HuH-7 (cell line): ENCODE results near the gene HINFP.

Experiments
- DNase-seq: peaks from one replicate; pipeline ENCODE4 v3.0.0; 2011; ENCODE audit warnings: low spot score

Gene HINFP, protein sequence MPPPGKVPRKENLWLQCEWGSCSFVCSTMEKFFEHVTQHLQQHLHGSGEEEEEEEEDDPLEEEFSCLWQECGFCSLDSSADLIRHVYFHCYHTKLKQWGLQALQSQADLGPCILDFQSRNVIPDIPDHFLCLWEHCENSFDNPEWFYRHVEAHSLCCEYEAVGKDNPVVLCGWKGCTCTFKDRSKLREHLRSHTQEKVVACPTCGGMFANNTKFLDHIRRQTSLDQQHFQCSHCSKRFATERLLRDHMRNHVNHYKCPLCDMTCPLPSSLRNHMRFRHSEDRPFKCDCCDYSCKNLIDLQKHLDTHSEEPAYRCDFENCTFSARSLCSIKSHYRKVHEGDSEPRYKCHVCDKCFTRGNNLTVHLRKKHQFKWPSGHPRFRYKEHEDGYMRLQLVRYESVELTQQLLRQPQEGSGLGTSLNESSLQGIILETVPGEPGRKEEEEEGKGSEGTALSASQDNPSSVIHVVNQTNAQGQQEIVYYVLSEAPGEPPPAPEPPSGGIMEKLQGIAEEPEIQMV

DNA sequence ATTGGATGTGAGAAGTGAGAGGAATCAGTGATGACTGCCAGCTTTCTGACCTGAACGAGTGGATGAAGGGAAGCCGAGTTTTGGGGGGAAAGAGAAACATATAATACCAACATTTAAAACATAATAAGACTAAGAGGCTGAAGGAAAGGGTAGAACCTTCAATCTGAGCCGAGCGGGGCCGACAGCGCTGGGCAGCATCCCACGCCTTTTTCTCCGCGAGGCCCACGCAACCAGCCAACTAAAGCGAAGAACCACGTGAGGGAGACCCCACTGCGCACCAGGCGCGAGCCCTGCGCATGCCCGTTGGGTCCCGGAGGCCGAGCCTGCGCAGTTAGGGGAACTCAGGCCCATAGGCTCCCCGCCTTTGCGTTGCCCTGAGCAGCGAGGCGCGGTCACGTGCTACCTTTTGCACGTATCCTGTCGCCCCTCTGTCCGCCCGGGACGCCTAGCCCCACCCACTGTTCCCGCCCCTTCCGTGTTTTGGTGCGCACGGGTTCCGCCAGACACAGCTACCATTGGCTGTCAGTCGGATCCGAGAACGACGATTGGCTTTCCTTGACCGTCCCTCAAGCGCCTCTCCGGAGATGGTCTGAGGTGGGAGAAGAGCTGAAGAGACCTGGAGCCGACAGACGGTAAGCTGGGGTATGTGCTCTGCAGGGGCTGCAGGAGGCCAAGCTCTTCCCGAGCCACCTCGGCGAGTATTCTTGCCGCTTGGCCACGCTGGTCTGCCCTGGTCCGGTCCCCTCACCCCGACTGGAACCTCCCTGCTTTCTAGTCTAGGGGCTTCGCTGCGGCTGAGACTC is at the start of gene HINFP:
TSS of gene HINFP (plus strand) at position 573 of the 803 bp plus-strand sequence. CDS start 5,365 bp downstream, outside the sequence.
- peak; percentile 97 for DNase-seq

DNA sequence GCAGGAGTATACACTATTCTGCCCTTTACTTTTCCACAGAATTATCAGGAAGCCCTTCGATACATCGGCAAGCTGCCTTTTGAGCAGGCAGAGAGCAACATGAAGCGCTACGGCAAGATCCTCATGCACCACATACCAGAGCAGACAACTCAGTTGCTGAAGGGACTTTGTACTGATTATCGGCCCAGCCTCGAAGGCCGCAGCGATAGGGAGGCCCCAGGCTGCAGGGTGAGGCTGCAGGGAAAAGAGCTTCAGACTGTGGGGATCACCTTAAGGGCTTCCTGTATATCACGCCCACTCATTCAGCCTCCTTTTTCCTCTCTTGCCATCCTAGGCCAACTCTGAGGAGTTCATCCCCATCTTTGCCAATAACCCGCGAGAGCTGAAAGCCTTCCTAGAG is 43.5 kb upstream of the HINFP start:
- DNase-seq: no peak

DNA sequence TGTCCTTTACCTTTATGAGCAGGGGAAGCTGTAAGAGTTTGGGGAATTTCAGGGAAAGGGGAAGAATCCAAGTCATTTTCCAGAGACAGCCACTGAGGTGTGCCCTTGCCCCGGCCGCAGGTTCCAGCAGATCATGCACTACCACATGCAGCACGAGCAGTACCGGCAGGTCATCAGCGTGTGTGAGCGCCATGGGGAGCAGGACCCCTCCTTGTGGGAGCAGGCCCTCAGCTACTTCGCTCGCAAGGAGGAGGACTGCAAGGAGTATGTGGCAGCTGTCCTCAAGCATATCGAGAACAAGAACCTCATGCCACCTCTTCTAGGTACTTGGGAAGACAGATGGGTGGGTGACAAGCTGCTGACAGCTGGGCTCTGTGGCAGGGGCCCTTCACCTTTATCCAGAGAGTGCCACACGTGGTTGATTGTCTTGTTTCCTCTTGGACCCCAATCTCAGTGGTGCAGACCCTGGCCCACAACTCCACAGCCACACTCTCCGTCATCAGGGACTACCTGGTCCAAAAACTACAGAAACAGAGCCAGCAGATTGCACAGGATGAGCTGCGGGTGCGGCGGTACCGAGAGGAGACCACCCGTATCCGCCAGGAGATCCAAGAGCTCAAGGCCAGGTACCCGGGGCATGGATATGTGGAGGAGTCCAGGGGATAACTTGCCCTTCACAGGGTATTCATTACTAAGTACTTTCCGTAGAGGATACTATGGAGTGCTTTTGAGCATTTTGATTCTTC is 42.5 kb upstream of the HINFP start:
- no peak for DNase-seq

DNA sequence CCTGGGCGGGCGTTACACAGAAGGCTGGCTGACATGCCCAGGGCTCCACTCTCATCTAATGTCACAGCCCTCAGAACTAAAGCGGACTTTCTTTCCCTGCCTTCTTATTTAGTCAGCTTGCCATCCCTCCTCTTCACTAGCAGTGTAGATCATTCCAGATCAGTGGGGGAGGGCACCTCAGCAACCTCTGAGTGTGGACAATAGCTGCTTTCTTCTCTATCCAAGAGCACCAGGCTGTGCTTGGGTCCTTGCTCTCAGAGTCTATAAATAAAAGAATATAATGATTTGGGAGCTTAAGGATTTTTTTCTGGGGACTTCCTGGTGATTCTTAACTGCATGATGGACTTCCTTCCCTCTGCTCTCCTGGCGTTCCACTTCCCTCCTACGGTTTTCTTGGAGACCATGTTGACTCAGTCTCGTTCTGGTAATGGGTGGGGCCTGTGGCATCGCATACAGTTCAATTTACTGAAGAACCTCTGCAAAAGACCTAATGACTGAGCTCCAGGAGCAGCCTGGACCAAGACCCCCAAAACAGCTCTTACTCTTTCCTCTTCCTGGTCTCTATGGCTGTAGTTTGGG is 39.6 kb upstream of the HINFP start:
- no peak for DNase-seq

DNA sequence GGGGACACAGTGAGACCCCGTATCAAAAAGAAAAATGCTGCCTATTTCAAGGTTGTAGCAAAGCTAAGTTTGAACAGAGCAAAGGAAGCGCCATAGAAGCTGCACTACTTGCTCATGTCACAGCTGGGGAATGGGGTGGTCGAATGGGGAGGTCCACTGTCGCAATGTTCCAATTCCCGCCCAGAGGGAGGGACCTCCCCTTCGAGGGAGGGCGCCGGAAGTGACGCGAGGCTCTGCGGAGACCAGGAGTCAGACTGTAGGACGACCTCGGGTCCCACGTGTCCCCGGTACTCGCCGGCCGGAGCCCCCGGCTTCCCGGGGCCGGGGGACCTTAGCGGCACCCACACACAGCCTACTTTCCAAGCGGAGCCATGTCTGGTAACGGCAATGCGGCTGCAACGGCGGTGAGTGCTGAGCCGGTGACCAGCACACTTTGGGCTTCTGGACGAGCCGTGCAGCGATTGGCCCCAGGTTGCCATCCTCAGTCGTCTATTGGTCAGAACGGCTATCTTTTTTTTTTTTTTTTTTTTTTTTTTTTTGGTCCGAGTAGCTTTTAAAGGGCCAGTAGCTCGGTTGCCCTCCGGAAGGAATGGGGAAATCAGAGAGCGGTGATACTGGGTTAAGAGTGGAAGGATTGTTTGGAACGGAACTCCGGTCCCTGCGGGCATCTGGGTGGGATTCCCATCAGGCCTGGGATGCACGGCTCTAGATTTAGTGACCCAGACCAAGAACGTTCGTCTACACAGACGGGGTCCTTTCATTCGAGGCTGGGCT is 36.5 kb upstream of the HINFP start, which contains the start of gene HMBS:
TSS of gene HMBS (plus strand) at position 219 of the 774 bp plus-strand sequence. CDS start at position 372, 153 bp downstream.
- peak; percentile 90 for DNase-seq

DNA sequence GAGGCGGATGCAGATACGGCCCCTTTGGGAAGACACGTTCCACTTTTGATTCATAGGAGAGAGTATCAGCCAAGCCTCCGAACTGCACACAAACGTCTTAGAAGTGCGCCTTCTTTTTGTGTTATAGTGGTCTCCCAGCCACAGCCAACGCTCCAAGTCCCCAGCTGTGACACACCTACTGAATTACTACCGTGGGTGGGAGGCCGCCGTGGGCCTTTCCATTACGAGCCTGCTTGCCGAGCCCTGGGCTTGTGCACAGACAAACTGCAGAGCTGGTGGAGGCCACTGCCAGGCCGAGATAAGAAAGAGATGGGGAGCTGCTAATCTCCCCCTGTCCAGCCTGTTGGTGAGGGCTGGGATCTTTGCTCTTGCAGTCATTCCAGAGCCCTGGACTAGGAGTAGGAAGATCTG is 35.9 kb upstream of the HINFP start:
- no peak for DNase-seq

DNA sequence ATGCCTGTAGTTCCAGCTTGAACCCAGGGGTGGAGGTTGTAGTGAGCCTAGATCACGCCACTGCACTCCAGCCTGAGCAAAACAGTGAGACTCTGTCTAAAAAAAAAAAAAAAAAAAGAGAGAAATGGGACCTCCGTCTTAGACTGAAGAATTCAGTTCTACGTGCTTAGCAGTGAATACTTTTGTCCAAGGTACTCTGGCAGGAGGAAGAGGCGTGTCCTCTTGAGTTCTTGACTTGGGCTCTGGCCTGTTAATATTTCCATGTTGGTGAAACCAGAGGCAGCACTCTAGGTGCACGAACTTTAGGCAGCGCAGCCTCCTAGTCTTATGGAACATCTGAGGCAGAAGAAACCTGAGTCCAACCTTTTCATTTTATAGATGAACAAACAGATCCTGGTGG is 34.3 kb upstream of the HINFP start:
- no peak for DNase-seq

DNA sequence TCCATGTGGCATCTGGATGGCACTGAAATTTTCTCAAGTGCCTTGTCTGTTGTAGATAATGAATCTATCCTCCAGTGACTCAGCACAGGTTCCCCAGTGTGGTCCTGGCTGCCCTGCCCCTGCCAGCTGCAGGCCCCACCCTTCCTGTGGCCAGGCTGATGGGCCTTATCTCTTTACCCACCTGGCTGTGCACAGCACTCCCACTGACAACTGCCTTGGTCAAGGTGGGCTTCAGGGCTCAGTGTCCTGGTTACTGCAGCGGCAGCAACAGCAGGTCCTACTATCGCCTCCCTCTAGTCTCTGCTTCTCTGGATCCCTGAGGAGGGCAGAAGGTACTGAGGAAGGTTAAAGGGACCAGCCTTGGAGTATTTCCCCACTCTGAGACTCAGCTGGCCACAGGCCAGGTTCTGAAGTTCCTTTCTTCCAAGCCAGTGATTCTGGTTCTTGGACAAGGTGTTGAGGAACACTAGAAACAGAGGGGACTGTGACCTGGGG is 33.6 kb upstream of the HINFP start:
- DNase-seq: no peak

DNA sequence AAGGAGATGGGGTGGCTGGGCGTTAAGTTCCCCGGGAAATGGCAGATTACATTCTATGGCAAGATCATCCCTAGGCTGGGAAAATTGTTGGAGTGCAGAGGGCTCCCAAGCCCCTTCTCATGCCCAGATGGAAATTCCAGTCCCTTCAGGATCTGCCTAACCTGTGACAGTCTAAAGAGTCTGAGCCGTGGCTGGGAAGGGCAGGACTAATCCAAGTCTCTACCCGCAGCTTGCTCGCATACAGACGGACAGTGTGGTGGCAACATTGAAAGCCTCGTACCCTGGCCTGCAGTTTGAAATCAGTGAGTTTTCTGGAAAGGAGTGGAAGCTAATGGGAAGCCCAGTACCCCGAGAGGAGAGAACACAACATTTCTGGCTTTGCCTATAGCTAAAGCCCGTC is 33.0 kb upstream of the HINFP start:
- no peak for DNase-seq

DNA sequence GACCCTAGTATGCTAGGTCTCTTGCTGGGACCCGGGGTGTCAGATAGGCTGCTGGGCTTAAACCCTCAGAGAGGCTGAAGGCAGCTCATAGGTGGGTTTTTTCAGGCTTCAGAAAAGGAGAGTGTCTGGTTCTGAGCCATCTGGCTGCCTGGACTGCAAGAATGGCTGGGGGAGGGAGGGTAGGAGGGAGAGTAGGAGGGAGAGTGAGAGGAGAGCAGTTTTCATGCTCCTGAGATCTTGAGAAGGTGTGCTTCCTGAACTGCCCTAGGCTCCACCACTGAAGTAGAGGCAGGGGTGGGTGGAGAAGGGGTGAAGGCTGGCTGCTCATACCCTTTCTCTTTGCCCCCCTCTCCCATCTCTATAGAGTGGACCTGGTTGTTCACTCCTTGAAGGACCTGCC is 32.1 kb upstream of the HINFP start:
- DNase-seq: no peak

DNA sequence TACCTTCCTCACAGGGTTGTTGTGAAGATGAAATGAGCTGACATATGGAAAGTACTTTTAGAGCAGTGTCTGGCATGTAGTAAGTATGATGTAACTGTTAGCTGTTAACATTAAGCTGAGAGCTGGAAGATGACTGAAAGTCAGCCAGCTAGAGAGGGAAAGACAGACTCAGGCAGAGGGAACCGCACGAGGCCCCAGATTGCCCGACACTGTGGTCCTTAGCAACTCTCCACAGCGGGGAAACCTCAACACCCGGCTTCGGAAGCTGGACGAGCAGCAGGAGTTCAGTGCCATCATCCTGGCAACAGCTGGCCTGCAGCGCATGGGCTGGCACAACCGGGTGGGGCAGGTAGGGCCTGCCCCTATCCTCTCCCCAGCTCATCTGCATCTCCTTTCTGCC is 30.2 kb upstream of the HINFP start:
- DNase-seq: no peak

DNA sequence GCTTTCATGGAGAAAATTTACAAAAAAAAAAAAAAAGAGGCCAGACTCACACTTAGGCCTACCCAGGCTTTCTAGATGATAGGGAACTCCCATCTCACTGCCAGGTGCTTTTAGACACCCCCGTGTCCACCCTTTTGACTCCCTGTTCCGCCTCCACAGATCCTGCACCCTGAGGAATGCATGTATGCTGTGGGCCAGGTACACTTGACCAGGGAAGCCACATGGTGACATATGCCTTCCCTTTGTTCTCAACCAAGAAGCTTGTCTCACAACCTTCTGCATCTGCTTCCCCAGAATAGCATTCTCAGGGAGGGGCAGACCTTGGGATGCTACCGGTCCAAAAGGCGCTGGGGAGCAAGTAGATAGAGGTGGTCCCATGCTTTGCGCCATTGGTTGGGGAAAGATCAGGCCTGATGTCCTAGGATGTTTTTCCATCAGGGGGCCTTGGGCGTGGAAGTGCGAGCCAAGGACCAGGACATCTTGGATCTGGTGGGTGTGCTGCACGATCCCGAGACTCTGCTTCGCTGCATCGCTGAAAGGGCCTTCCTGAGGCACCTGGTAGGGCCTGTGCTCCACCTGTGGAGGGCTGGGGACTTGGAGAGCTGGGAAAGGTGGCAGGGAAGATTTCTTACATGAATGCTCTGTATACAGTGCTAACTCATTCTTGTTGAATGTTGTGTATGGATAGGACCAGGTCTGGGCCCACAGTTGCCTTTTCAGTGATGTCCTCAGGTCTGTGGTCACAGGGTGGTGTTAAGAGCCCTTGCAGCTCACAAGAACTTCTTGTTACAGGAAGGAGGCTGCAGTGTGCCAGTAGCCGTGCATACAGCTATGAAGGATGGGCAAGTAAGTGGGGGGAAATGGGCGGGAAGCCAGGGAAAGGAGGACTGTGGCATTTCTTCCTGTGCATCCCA is 29.2 kb upstream of the HINFP start:
- no peak for DNase-seq

DNA sequence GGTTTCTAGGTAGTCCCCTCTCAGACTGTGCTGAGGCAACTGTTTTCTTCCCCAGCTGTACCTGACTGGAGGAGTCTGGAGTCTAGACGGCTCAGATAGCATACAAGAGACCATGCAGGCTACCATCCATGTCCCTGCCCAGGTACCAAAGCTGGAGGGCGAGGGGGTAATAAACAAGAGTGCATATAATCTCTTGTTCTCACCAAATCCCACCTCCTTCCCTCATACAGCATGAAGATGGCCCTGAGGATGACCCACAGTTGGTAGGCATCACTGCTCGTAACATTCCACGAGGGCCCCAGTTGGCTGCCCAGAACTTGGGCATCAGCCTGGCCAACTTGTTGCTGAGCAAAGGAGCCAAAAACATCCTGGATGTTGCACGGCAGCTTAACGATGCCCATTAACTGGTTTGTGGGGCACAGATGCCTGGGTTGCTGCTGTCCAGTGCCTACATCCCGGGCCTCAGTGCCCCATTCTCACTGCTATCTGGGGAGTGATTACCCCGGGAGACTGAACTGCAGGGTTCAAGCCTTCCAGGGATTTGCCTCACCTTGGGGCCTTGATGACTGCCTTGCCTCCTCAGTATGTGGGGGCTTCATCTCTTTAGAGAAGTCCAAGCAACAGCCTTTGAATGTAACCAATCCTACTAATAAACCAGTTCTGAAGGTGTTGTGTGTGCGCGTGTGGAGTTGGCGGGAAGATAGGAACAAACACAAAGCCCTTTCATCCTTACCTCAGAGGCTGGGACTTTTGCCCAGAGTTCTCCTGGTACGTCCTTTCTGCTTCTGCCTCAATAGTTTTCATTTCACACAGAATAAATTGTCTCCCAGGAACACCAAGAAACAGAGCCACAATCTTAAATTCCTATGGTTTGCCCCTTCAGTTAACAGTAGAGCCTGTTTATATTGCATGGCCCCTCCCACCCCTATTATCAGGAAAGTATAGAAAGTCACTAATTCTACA is 28.2 kb upstream of the HINFP start:
- no peak for DNase-seq

DNA sequence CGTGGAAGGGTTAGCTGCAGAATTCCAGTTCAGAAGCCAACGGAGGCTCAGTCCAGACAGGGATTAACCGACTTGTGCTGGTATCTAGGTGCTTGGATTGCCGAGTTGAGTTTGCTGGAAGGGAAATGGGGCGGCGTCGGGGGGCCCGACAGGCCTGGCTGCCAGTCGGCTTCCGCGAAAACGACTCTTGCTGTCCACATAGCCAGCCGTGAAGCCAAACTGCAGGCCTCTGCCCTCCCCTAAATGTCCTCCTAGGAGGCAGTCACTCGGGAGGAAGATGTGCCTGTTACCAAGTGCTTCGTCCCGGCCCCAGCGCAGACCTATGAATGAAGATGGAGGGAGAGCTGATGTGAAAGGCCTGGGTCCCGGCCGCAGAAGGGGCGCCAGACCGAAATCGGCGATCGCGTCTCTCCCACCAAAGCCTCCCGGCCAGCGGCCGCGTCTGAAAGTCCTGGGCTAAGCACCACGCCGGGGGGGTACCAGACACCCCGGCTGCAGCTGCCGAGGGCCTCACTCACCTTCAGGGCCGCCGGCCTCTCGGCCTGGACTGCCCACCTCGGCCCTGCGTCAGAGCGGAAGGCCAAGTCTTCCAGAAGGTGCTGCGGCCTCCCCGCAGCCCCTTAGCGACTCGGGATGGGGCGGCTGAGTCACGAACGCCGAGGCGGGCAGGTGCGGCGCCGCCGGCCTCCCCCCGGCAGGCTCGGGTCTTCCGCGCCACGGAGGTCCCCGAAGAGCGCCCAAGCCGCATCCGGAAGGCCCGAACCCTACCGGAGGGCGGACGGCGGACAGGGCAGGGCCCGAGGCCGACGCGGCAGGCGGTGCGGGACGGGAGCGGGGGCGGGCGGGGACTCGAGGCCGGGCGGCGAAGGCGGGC is 27.2 kb upstream of the HINFP start:
- DNase-seq: no peak

DNA sequence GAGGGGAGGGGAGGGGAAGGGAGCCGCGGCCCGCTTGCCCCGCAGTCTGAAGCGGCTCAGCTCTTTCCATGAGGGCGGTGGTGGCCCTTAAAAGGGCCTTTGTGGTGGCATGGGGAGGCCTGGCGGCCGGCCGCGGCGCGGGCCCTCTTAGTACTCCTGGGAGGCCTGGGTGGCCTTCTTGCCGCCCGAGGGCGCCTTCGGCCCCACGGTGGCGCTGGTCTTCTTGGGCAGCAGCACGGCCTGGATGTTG is 26.6 kb upstream of the HINFP start:
- peak; percentile 45 for DNase-seq

DNA sequence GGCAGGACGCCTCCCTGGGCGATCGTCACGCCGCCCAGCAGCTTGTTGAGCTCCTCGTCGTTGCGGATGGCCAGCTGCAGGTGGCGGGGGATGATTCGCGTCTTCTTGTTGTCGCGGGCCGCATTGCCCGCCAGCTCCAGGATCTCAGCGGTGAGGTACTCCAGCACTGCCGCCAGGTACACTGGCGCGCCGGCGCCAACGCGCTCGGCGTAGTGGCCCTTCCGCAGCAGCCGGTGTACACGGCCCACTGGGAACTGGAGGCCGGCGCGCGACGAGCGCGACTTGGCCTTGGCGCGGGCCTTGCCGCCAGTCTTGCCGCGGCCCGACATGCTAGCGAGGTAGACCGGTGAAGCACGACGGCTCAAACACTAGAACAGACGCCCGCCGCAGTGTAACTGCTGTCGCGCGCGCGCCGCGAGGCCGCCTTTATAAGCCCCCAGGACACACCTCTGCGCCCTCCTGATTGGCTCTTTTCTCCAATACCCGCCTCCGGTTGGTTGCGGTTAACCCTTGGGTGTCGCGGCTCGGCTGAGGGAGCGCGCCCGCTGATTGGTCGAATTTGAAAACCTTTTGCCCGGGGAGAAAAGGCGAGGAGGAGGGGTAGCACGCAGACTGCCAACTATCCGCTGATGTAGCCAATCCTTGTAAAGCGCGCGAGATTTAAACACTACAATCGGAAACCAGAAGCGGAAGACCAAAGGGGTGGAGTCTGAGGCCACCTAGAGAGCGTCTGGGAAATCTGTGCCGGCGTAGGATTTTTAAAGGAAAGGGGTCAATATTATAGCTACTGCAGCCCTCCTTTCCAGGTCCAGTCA is 26.1 kb upstream of the HINFP start:
- peak; percentile 99 for DNase-seq

DNA sequence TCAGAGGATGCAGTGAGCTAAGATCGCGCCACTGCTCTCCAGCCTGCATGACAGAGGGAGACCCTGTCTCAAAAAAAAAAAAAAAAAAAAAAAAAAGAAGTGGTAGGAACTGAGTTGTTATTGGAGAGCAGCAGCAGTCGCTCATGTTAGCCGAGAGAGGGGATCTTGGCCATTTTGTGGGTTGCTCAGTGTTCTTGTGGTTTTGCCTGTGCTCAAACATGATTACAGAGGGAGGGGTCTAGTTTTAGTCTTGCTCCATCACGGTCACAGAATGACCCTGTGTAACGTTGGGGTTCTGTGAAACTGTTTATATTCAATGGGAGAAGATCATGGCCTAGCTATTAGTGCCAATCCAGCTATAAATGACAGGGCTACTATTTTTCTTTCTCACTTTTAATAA is 21.7 kb upstream of the HINFP start:
- no peak for DNase-seq
